ENCODE results near the gene ZFC3H1.

DNA sequence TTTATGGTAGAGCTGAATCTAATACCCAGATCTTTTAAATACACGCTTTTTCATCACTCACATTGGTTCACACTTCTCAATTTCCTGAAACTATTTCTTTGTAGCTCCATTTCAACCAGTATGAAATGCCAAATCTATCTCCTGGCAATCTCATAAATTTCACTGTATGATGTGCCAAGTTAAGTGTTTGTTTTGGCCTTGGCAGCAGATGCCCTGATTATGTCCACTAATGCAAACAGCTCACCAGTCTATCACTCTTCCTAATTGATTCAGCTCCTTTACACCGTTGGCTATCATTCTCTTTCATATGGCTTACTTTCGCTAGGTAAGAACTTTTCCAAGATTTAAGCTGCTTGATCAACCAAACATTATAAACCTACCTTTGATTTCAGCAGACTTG lies 58.6 kb downstream of the ZFC3H1 start:
- TF ChIP-seq, protein P1, sequence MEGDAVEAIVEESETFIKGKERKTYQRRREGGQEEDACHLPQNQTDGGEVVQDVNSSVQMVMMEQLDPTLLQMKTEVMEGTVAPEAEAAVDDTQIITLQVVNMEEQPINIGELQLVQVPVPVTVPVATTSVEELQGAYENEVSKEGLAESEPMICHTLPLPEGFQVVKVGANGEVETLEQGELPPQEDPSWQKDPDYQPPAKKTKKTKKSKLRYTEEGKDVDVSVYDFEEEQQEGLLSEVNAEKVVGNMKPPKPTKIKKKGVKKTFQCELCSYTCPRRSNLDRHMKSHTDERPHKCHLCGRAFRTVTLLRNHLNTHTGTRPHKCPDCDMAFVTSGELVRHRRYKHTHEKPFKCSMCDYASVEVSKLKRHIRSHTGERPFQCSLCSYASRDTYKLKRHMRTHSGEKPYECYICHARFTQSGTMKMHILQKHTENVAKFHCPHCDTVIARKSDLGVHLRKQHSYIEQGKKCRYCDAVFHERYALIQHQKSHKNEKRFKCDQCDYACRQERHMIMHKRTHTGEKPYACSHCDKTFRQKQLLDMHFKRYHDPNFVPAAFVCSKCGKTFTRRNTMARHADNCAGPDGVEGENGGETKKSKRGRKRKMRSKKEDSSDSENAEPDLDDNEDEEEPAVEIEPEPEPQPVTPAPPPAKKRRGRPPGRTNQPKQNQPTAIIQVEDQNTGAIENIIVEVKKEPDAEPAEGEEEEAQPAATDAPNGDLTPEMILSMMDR (conservative IDR thresholded peaks at IDR 0.05 in 1 of 2, IDR thresholded peaks at IDR 0.05 in 1 of 2; ENCODE audit: extremely low read depth in 1 of 2, insufficient read depth in 1 of 2, low read depth in 1 of 2, low read length in 2 of 2): no peak
- no peak for TF ChIP-seq EZH2 (IDR thresholded peaks at IDR 0.05; ENCODE audit: borderline replicate concordance, low read length)

All from mammary epithelial cell (primary cell).